ENCODE measurements around the gene KCNJ5.

Gene KCNJ5

DNA sequence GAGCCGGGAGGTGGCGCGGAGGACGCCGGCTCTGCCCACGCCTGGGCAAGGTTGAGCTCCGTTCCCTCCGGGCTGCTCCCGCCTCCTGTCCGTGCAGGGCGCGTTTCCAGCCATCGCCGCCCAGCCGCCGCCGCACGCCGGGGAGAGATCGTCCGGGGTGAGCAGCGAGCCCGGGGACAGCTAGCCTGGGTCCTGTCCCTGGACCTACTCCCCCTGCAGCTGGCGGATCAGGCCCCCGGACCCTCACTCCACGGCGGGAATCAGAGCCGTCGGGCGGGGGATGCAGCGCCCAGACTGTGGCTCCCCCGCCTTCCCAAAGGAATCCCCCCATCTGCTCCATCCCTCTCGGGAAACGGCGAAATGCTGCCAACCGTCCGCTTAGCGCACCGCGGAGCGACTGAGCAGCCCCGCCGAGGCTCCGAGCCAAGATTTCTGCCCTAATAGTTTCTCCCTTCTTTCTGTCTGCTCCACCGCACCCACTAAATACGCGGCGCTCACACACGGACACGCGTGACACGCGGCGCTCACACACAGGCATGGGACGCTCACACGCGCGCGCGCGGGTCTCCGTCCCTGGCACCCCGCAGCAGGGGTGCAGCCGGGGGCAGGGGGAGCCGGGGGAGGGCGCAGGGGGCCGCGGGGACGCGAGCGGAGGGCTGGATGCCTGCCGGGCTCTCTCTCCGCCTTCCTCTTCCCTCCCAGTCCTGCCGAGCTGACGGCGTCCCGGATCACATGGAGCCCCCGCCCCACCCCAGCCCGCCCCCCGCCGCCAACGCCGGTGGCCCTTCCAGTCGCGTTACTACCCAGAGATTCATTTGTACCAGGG is at the start of gene KCNJ5:
TSS of gene KCNJ5 (plus strand) at position 814 of the 826 bp plus-strand sequence. CDS start 19,918 bp downstream, outside the sequence.
- no peak for DNase-seq (ENCODE audit: low spot score)

DNA sequence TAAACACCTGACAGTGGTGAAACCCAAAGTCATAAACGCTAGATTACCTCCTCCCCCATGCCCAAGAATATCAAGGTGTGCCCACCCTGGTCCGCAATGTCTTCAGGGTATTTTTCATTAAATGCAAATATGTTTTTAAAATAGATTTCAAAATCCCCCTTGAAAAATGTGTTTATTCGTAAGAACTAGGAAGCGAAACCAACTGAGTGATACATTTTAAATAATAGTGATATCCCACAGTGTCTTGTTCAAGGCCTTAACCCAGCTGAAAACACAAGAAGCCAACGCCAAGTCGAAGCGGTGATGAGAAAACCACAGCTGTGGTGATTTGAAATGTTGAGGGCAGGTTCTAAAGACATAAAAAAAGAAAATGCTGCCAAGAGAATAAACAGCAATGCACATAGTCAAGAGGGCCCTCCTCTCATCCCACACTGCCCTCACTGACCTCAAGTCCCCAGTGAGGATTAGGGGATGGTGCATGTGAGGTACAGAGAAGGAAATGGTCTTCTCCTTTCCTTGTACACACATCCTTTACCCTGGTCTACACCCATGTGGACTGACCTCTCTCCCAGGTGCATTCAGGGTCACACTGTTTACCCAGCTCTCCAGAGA is 49.6 kb upstream of the KCNJ5 start:
- DNase-seq (ENCODE audit: low spot score), result no peak

- DNase-seq (ENCODE audit: low spot score), result no peak
These were observed 47.9 kb upstream of the KCNJ5 start for GRCh38 chr11:128843198-128843785.

DNA sequence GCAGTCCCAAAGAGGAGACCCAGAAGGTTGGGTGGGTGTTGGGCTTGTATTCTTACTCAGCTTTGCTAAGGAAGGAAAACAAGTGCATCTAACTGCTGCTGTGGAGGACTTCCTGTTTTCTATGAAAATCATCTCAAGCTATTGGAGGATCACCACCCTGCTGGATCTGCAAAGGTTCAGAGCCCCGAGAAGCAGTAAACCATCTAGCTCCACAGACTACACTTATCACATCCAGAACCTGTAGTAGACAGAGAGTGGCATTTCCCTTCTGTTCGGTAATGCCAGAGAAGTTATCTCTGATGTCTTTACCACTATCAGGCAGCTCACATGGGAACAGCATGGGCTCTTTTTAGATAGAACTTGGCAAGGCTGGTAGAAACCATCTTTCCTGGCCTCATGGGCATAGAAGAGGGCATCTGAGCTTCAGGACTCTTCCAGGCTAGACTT is 45.8 kb upstream of the KCNJ5 start:
- no peak for DNase-seq (ENCODE audit: low spot score)

DNA sequence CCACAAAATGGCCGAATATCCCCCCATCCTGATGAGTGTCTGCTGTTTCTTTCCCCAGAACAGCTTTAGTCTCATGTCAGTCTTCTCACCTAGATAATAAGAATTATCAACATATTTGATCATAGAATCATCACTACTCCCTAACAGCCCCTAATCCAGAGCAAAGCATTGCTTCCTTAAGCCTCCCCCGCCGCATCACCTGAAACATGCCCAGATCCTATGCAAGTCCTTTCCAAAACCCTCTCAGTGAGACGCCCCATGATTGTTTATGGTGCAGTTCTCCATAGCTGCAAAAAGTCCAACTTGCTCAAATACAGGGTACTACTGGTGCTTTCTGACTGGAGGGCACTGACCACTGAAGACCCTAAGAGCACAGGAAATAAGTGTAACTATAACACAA is 44.2 kb upstream of the KCNJ5 start:
- DNase-seq (ENCODE audit: low spot score), result no peak

DNA sequence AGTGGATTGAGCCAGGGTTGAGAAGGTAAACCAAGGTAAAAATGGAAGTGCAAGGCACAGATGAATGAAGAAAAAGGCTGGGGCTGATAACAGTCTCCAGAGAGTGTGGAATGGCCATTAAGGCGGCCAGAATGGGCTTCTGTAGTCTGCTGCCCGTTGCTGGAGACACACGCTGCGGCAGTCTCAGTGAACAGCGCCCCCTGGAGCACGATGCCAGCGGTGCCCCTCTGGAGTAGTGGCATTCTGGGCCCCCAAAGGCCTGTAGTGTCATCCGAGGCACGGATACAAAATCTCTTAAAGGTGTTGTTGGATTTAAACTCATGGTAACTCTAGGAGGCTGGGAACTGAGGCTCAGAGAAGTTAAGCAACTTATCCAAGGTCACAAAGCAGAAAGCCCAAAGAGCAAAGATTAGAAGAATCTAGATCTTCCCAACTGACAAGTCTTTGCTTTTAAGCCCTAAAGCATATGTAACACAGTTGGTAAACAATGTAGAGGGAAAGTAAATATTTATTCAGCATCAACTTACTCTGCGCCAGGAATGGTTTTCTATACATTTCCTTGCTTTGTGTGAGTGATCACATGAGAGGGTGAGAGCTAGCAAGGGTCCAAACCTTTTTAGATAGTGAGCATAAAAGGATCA is 42.2 kb upstream of the KCNJ5 start:
- peak; percentile 34 for DNase-seq (ENCODE audit: low spot score)

GRCh38 chr11:128852327-128853023 is 38.7 kb upstream of the KCNJ5 start:
- peak; percentile 36 for DNase-seq (ENCODE audit: low spot score)

DNA sequence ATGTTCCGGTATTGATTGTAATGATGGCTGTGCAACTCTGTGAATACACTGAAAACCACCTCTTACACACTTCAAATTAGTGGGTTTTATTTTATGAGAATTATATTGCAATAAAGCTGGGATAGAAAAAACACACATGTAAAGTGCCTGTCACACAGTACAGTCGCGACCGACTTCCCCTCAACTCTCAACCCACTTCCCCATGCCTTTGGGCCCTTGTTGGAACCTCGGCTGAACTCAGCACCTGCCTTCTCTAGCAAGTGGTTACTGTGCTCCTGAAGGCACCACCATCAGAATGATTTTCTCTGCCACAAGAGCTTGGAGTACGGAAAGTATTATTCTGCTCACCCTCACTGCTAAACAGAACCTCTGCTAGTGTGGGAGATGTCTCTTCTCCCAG is 37.6 kb upstream of the KCNJ5 start:
- no peak for DNase-seq (ENCODE audit: low spot score)

GRCh38 chr11:128854841-128855240 is 36.3 kb upstream of the KCNJ5 start:
- no peak for DNase-seq (ENCODE audit: low spot score)

GRCh38 chr11:128856241-128856640 is 34.9 kb upstream of the KCNJ5 start:
- DNase-seq (ENCODE audit: low spot score), result peak; percentile 36

DNA sequence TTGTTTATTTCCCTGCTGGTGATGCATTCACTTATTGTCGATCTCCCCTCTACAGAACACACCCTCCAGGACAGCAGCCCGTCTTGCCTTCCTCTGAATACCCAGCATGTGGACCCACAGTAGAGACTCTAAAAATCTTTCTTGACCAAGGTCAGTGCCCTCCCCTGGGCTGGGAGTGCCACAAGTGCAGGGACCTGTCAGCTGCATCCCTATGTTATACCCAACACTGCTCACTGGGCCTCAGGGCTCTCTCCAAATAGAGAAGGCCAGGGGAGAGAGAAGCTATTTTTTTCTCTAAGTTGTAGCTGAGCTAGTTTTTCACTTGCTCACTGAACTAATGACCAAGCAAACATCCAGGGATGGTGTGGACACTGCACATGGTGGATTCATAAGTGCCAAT is 33.8 kb upstream of the KCNJ5 start:
- DNase-seq (ENCODE audit: low spot score), result no peak

DNA sequence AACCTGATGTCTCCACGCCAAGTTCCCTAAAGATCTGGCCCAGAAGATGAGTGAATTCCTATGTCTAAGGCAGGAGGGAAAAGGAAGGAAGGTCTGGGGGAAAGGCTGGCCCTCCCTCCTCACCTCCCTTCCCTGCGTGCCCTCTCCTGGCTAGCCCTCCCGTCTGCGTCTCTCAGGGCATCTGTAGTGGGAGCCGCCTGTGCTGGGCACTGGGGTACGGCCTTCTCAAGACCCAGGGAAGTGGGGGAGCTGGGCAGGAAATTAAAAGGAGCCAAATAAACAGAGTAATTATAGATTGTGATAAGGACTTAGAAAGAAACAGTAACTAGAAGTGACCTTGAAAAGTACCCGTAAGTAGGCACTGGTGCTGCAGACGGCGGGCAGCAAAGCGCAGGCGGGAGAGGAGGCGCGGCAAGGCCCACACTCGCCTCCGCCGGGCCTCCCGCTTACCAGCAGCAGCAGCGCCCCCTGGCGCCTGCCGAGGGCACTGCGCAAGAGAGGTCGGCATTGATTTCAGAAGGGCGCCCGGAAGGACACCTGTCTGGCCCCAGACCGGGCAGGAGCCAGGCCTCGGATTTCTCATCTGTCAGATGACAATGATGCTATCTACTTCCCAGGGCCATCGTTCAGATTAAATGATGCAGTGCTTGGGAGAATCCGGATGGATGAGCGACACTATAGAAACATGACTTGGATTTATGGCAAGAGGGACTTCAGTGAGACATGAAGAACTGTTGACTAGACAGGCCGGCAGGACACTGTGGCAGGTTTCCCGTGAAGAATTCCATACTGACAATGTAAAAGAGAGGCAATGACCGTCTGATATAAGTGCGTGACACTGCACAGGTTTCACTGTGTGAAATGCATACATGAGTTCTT is 31.4 kb upstream of the KCNJ5 start:
- peak; percentile 67 for DNase-seq (ENCODE audit: low spot score)

DNA sequence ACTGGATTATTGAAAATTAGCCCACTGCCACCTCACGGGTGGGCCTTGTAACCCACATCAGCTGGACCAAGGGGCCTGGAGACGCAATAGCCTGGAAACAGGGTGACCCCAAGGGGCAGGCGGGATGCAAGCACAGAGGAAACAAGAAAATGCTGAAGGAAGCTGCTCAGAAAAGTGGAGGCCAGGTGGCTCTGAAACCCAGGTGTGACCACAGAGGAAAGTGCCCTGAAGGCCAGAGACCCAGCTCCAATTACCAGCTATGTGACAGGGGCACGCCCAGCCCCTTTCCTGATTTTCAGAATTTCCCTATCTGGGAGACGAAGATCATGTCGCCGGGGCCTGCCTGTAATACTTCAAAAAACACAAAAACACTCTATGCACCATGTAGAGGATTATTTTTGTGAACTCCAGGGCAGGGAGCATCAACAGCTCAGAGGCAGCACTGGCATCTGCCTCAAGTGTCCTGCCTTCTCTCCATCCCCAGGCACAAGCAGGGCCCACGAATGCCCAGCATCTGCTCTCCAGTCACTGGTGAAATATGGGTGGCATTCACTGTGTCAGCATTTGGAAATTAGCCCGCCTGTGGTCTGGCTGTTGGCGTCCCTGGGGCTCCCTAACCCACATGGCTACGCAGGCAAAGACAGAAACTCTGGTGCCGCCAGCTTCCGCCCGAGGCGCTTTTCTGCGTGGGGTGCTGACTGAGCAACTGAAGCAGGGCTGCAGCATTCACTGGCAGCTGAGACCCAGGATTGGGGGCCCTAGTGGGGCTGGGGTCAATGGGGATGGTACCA is 30.4 kb upstream of the KCNJ5 start:
- peak; percentile 45 for DNase-seq (ENCODE audit: low spot score)

DNA sequence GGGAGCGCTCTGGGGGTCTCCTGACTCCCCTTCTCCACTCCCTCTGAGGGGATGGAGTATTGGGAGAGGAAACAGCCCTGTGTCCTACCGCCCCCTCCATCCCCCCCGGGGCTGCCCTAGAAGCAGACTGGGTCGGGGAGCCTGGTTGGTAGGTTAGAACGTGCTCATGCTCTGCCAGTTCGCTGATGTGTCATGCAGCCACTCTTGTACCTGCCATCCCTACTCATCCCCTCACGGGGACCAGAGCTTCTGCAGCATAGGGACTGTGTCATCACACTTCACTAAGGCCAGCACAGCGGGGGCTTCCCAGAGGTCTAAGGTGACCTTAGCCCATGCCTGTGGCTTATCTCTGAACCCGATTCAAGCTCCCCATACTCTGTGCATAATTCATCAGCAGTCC is 28.8 kb upstream of the KCNJ5 start:
- peak; percentile 55 for DNase-seq (ENCODE audit: low spot score)

DNA sequence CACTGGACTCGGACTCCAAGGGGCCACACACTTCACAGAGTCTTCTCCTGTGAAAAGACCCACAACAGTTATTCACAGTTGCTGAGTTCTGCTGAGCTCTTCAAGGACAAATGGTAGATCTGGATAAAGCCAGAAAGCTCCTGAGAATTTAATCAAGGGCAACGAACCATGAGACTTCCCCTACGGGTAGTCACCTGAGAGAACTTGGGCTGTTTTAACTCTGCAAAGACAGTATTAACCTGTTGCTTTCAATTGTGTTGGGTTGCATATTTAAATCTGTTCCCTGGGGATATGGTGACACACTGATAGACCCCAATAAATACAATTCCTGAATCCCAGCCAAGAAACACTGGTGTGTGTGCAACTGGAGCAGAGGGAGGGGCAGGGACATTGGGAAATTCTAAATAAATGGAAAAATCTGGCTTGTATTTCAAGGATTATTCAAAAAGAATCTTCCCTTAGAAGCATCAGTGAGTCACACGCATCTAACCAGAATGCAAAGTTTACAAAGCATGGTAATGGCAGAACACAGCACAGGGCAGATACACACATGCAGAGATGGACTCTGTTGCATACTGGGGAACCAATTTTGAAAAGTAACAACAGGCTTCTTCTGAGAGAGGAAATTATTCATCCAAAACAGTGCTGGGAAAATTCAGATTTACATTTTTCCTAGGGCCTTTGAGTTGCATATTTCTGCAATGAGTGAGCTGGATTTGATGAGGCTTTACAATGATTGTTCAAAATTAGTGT is 28.1 kb upstream of the KCNJ5 start:
- DNase-seq (ENCODE audit: low spot score), result peak; percentile 4

DNA sequence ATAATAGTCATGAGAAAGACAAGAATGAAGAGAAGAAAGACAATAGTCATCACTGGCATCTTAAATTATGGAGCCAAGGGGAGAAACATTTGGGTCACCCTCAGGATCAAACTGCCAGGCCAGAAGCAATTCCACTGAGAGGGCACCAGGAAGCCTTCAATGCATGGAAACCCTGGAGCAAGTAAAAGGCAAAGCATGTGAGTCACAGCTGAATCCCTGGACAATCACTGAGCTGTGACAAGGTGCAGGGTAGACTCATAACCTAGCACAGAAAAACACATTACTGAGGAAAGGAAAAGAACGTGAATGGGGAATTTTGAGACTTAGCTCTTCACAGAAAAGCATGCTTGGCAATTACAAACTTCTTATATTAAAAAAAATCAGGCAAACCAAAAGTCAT is 25.7 kb upstream of the KCNJ5 start:
- DNase-seq (ENCODE audit: low spot score), result no peak

DNA sequence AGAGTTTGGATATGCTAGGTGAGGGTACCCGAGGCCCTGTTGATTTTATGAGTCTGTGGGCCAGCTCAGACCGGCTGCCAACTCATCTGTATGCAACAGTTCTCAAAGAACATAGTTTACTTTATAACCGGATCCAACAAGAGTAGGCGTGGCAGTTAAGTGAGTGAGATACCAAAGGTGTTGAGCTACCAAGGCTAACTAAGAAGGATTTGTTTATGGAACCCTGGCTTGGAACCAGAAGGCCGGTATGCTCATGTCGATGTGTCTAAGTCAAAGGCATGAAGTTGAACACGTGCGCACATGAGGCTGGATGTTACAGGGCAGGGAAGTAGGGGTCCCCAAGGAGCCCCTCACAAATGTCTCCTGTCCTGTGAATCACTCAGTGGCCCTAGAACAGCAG is 23.9 kb upstream of the KCNJ5 start, which contains the start of gene KCNJ1:
TSS of gene KCNJ1 (minus strand) at position 20 of the 400 bp plus-strand sequence. CDS start 27,053 bp downstream, outside the sequence.
- no peak for DNase-seq (ENCODE audit: low spot score)

DNA sequence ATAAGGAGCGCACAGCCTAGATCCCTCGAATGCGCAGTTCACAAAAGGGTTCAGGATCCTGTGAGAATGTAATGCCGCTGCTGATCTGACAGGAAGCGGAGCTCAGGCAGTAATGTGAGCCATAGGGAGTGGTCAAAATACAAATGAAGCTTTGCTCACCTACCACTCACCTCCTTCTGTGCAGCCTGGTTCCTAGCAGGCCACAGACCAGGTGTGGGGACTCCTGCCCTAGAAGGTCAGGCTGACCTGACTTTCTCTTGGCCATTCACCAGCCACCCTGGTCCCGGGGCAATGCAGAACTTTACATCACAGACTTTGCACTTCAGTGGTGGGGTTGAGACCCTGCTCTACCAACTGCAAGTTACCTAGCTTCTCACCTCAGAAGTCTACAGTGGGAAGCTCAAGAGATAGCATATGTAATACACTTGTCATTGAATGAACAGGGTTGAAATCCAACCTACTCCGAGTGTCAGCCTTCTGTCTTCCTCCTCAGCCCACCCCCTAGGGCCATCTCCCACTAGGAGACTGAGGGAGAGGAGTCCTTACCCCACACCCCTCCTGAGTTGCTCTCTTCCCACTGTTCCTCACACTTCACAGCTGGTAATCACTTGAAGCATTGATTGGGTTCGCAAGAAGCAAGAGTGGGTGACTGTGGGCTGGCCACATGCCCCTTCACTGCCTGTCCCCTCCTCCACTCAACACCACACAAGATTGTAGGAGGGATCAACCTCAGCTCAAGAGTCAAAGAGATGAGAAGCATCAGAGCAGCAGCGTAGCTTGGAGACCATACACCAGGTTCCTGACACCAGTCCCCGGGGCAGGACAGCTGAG is 22.1 kb upstream of the KCNJ5 start:
- DNase-seq (ENCODE audit: low spot score), result no peak
